T-helper 22 cell (primary cell): ENCODE measurements around the gene AZU1.
"Not testable (repeated sequence)": the region's sequence is repeated elsewhere in the genome, so short reads cannot be mapped to it uniquely, and the experiment has no call there.

Experiments
- DNase-seq: peaks from one replicate; pipeline ENCODE4 v3.0.0-alpha.2; 2020; ENCODE audit warnings: low read depth

AZU1 gene

GRCh38 chr19:810883-811489 is 16.7 kb upstream of the AZU1 start:
- no peak for DNase-seq

GRCh38 chr19:811506-812048 is 16.1 kb upstream of the AZU1 start:
- no peak for DNase-seq

- DNase-seq = no peak
Observed at GRCh38 chr19:812049-812746, 15.4 kb upstream of the AZU1 start.

GRCh38 chr19:812747-813218 is 14.9 kb upstream of the AZU1 start:
- no peak for DNase-seq

GRCh38 chr19:813219-814151 is 14.2 kb upstream of the AZU1 start:
- DNase-seq = no peak

GRCh38 chr19:814152-815078 is 13.2 kb upstream of the AZU1 start:
- DNase-seq = no peak

- DNase-seq = no peak
Observed at GRCh38 chr19:815079-815774, 12.4 kb upstream of the AZU1 start.

- DNase-seq = no peak
Observed at GRCh38 chr19:815775-816499, 11.7 kb upstream of the AZU1 start.

- DNase-seq = no peak
Observed at GRCh38 chr19:816500-816857, 11.2 kb upstream of the AZU1 start.

- DNase-seq = not testable (repeated sequence)
Observed at GRCh38 chr19:820212-820611, 7.4 kb upstream of the AZU1 start.

- no peak for DNase-seq
Observed at GRCh38 chr19:821231-821824, 6.3 kb upstream of the AZU1 start.

- DNase-seq = no peak
Observed at GRCh38 chr19:821825-822503, 5.7 kb upstream of the AZU1 start, which contains the start of gene PLPPR3. Gene PLPPR3, minus strand, starts transcription at chr19:821955. Its CDS starts 396 bp downstream, at chr19:821559.

GRCh38 chr19:823565-824121 is 4.0 kb upstream of the AZU1 start:
- no peak for DNase-seq

- no peak for DNase-seq
Observed at GRCh38 chr19:824885-825284, 2.8 kb upstream of the AZU1 start.

- no peak for DNase-seq
Observed at GRCh38 chr19:825897-826644, 1.6 kb upstream of the AZU1 start.

- no peak for DNase-seq
Observed at GRCh38 chr19:827314-827709, 325 bp upstream of the AZU1 start.

- DNase-seq = no peak
Observed at GRCh38 chr19:829129-829758, 1.6 kb downstream of the AZU1 start.
